HG03521 (cell line): ENCODE measurements around the gene APMAP.
"Not testable (repeated sequence)": the region's sequence is repeated elsewhere in the genome, so short reads cannot be mapped to it uniquely, and the experiment has no call there.

Experiments used
- ATAC-seq: cut with Tn5 transposase; IDR thresholded peaks from one replicate; pipeline ENCODE4 v1.9.1; 2021; ENCODE audit warnings: mild to moderate bottlenecking, moderate library complexity; ENCODE audit not compliant: unreplicated experiment

The APMAP gene

GRCh38 chr20:24935766-24936525 lies 56.6 kb downstream of the APMAP start:
- ATAC-seq, result no peak

- no peak for ATAC-seq
These were observed 57.4 kb downstream of the APMAP start for GRCh38 chr20:24935140-24935539.

- no peak for ATAC-seq
These were observed 57.8 kb downstream of the APMAP start for GRCh38 chr20:24934716-24935115.

GRCh38 chr20:24934101-24934661 lies 58.4 kb downstream of the APMAP start:
- no peak for ATAC-seq

- ATAC-seq, result no peak
These were observed 59.2 kb downstream of the APMAP start for GRCh38 chr20:24933266-24933908.

GRCh38 chr20:24931893-24932292 lies 60.7 kb downstream of the APMAP start:
- not testable (repeated sequence) for ATAC-seq

- ATAC-seq, result not testable (repeated sequence)
These were observed 61.5 kb downstream of the APMAP start for GRCh38 chr20:24930724-24931688.

GRCh38 chr20:24929867-24930723 lies 62.5 kb downstream of the APMAP start:
- not testable (repeated sequence) for ATAC-seq

- not testable (repeated sequence) for ATAC-seq
These were observed 63.3 kb downstream of the APMAP start for GRCh38 chr20:24929259-24929658.

- ATAC-seq, result not testable (repeated sequence)
These were observed 71.8 kb downstream of the APMAP start for GRCh38 chr20:24920706-24921105.

GRCh38 chr20:24919665-24920064 lies 72.9 kb downstream of the APMAP start:
- ATAC-seq, result not testable (repeated sequence)

GRCh38 chr20:24918579-24919566 lies 73.7 kb downstream of the APMAP start:
- ATAC-seq, result no peak

- ATAC-seq, result no peak
These were observed 74.6 kb downstream of the APMAP start for GRCh38 chr20:24917797-24918578.

GRCh38 chr20:24917056-24917455 lies 75.5 kb downstream of the APMAP start:
- ATAC-seq, result no peak

GRCh38 chr20:24916412-24916811 lies 76.1 kb downstream of the APMAP start:
- no peak for ATAC-seq

GRCh38 chr20:24915892-24916291 lies 76.7 kb downstream of the APMAP start:
- ATAC-seq, result no peak

GRCh38 chr20:24915440-24915839 lies 77.1 kb downstream of the APMAP start:
- ATAC-seq, result no peak
